Esophagus muscularis mucosa (tissue), 4 donors: Measurements from ENCODE around the gene OPRL1.

Experiments used
- CTCF ChIP-seq, 3 experiments: fragments of 200-600 bp in 2 of 3; fragments of 450-650 bp in 1 of 3; sonication (generic) in 2 of 3; IDR thresholded peaks; one replicate each; pipeline ENCODE4 v1.5.1; 2017 to 2019; ENCODE audit warnings: antibody characterized with exemption in 3 of 3, mild to moderate bottlenecking in 2 of 3, moderate library complexity in 1 of 3
- EP300 ChIP-seq: sonication (generic); formaldehyde crosslinking; IDR thresholded peaks from one replicate; pipeline ENCODE4 v1.6.1; 2017; ENCODE audit warnings: antibody characterized with exemption
- POLR2A ChIP-seq: fragments of 450-650 bp; IDR thresholded peaks from one replicate; pipeline ENCODE4 v1.6.1; 2017; ENCODE audit warnings: antibody characterized with exemption, moderate library complexity, mild to moderate bottlenecking, low read depth
- POLR2AphosphoS5 ChIP-seq, 2 donors: sonication (generic); formaldehyde crosslinking; IDR thresholded peaks; one replicate each; pipeline ENCODE4 v1.6.1; 2017; ENCODE audit warnings: antibody characterized with exemption in 2 of 2

DNA sequence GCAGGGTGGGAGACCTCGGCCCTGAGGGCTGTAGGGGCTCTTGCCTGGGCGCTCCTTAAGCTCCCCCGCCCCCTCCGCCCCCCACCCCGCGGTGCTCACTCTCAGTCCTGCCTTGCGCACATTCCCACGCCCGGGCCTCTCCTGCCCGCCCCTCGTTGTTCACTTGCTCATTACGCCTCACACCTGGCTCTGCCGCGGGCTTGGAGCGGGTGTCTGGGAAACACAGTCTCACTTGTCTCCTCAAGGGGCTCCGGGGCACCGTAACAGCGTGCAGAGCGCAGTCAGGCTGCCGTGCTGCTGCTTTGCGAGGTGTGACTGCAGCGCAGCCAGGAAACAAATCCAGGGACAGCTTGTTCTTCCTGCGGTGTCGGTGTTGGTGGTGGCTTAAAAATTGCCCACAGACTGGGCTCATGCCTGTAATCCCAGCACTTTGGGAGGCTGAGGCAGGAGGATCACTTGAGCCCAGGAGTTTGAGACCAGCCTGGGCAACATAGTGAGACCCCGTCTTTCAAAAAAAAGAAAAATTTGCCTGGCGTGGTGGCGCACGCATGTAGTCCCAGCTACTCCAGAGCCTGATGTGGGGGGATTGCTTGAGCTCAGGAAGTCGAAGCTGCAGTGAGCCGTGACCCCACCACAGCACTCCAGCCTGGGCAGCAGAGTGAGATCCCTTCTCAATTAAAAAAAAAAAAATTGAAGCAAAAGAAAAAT lies 22.9 kb downstream of the OPRL1 start:
- no peak for TF ChIP-seq CTCF (IDR thresholded peaks at IDR 0.05)
- TF ChIP-seq POLR2AphosphoS5 (IDR thresholded peaks at IDR 0.05): no peak
- no peak for TF ChIP-seq POLR2A
- no peak for TF ChIP-seq EP300
